Endodermal cell (in vitro differentiated cells): Measurements from ENCODE around the gene TMEM266. TPM values are rescaled to one million over a fixed set of nuclear protein-coding genes. Genes with fewer than 3 reads are reported as not detected.

Experiments
- DNase-seq: peaks from one replicate; pipeline ENCODE4 v3.0.0-alpha.2; 2017
- H3K27ac ChIP-seq: 2 replicates; pipeline ENCODE4 v1.5.1; 2013; ENCODE audit warnings: mild to moderate bottlenecking, low read depth, low read length, moderate library complexity
- H3K27me3 ChIP-seq: 2 replicates; pipeline ENCODE4 v1.6.1; 2013; ENCODE audit warnings: mild to moderate bottlenecking, low read length, moderate library complexity; ENCODE audit not compliant: insufficient read depth, control insufficient read depth, poor library complexity, severe bottlenecking
- H3K36me3 ChIP-seq: 2 replicates; pipeline ENCODE4 v1.7.0; 2013; ENCODE audit warnings: mild to moderate bottlenecking, low read length, moderate library complexity; ENCODE audit not compliant: control insufficient read depth, insufficient read depth
- H3K4me1 ChIP-seq: one replicate; pipeline ENCODE4 v1.7.0; 2013; ENCODE audit warnings: low read length; ENCODE audit not compliant: control insufficient read depth, insufficient read depth
- H3K4me3 ChIP-seq: 2 replicates; pipeline ENCODE4 v1.5.1; 2013; ENCODE audit warnings: mild to moderate bottlenecking, low read length, moderate library complexity
- H3K9ac ChIP-seq: 2 replicates; pipeline ENCODE4 v1.6.1; 2013; ENCODE audit warnings: mild to moderate bottlenecking, low read length, moderate library complexity; ENCODE audit not compliant: poor library complexity, severe bottlenecking; ENCODE audit errors: extremely low read depth
- H3K9me3 ChIP-seq: 2 replicates; pipeline ENCODE4 v1.6.1; 2013; ENCODE audit warnings: mild to moderate bottlenecking, low read length, moderate library complexity; ENCODE audit not compliant: control insufficient read depth
- H3K27ac Mint-ChIP-seq: 2 replicates; pipeline ENCODE4 v1.8.0; 2020; ENCODE audit warnings: mixed read lengths
- H3K27me3 Mint-ChIP-seq: 2 replicates; pipeline ENCODE4 v1.8.0; 2021; ENCODE audit warnings: mild to moderate bottlenecking, mixed read lengths; ENCODE audit not compliant: insufficient read depth
- H3K36me3 Mint-ChIP-seq: 2 replicates; pipeline ENCODE4 v1.8.0; 2020; ENCODE audit warnings: low read depth, mixed read lengths
- H3K4me1 Mint-ChIP-seq: 2 replicates; pipeline ENCODE4 v1.8.0; 2020; ENCODE audit warnings: mixed read lengths
- H3K4me3 Mint-ChIP-seq: 2 replicates; pipeline ENCODE4 v1.8.0; 2020; ENCODE audit warnings: mild to moderate bottlenecking, moderate library complexity, mixed read lengths
- H3K9me3 Mint-ChIP-seq: 2 replicates; pipeline ENCODE4 v1.8.0; 2020; ENCODE audit warnings: mild to moderate bottlenecking, mixed read lengths
- CTCF ChIP-seq: fragments of 200-600 bp; sonication (generic); conservative IDR thresholded peaks from 2 replicates; pipeline ENCODE4 v1.5.0; 2021; ENCODE audit warnings: antibody characterized with exemption, mild to moderate bottlenecking
- WGBS, 2 experiments: methylation state at CpG; one replicate each; pipeline versions ENCODE4 v1.1.5 to v1.1.7; 2013; ENCODE audit warnings: missing lambda C conversion rate in 2 of 2, mixed read lengths in 1 of 2; ENCODE audit not compliant: insufficient coverage in 1 of 2, insufficient read length in 1 of 2; 5-methylcytosine and 5-hydroxymethylcytosine counted together
- total RNA-seq, 2 donors: library from RNA; stranded (reverse); fragmentation: NEBNext Ultra II Directional in 1 of 2; extraction: Animal tissue kit (Norgen Biotek cat#: 25700) in 1 of 2; gene quantifications; 2 replicates in 1 of 2; 3 replicates in 1 of 2; pipeline ENCODE4 v1.2.1, GENCODE V29; 2021

TMEM266 gene
- total RNA-seq, 2 donors from 2014 or later, result 1.8 to 2.0 TPM

- no peaks in the 10 kb centered on the region for H3K9me3 ChIP-seq
- no peaks in the 10 kb centered on the region for H3K27me3 Mint-ChIP-seq
- no peaks in the 10 kb centered on the region for H3K36me3 Mint-ChIP-seq
- H3K4me3 ChIP-seq, result no peak overlapping the region
- no peak for TF ChIP-seq CTCF
- DNase-seq, result no peak
- H3K27me3 ChIP-seq, result no peaks in the 10 kb centered on the region
- H3K4me1 Mint-ChIP-seq, result no peaks in the 10 kb centered on the region
- H3K4me3 Mint-ChIP-seq, result no peak overlapping the region
- H3K9me3 Mint-ChIP-seq, result no peaks in the 10 kb centered on the region
- no peak overlapping the region for H3K9ac ChIP-seq
- H3K36me3 ChIP-seq, result no peaks in the 10 kb centered on the region
- 86% methylated on average over 4 of the region's 4 CpGs; no CpG with 5 or more reads in 1 of the 2 experiments for WGBS, 2 experiments
- no peak overlapping the region for H3K27ac Mint-ChIP-seq
- no peak overlapping the region for H3K27ac ChIP-seq
- H3K4me1 ChIP-seq, result no peaks in the 10 kb centered on the region
Measured at GRCh38 chr15:76070921-76071635, 11.3 kb downstream of the TMEM266 start.

DNA sequence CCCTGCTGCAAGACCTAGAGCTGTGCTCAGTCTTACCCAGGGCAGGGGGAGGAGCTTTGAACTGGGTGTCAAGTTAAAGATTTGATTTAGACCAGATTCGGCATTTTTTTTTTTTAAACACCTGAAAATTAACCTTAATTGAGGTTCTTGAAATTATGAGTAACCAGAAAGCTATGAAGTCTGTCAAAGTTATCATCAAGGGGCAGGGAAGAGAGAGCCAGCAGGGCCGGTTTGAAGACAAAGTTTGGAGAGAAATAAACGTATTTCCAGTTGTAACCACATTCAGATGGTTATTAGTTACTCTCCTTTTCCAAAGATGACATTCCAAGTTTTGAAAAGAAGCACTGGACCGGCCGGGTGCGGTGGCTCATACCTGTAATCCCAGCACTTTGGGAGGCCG lies 12.0 kb downstream of the TMEM266 start:
- Histone ChIP-seq H3K9me3 (no peaks in the 10 kb centered on the region), H3K4me3 (no peak overlapping the region), H3K4me1 (no peaks in the 10 kb centered on the region), H3K9ac (no peak overlapping the region), H3K27ac (no peak overlapping the region), H3K27me3 (no peaks in the 10 kb centered on the region), H3K36me3 (no peaks in the 10 kb centered on the region)
- 76 to 95% methylated on average over 2 to 7 of the region's 7 CpGs for WGBS, 2 experiments
- Mint-ChIP-seq H3K36me3 (no peaks in the 10 kb centered on the region), H3K9me3 (no peaks in the 10 kb centered on the region), H3K27ac (no peak overlapping the region), H3K27me3 (no peaks in the 10 kb centered on the region), H3K4me1 (no peaks in the 10 kb centered on the region), H3K4me3 (no peak overlapping the region)
- TF ChIP-seq CTCF, result no peak
- DNase-seq, result no peak

DNA sequence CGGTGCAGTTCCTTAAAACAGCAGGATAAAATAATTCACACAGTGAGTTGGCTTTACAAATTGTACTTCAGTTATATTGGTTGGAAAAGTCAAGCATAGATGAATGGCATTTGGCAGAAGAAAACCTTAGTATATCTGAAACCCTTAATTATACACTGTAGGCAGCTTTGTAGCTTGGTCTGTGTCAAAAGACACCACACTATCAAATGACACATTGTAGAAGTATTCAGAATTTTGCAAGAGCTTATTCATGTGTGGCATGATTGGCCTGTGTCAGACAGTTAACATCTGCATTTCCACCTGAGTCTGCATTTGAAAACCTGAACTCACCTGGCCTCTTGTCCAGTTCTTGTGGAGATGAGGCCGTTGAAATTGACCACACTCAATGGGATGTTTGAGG lies 13.8 kb downstream of the TMEM266 start:
- H3K9me3 Mint-ChIP-seq, result no peaks in the 10 kb centered on the region

More for the DNA sequence above, 13.8 kb downstream of the TMEM266 start:
- no peak for DNase-seq
- Histone ChIP-seq H3K36me3 (no peaks in the 10 kb centered on the region), H3K9me3 (no peaks in the 10 kb centered on the region), H3K27ac (no peak overlapping the region), H3K4me1 (no peaks in the 10 kb centered on the region), H3K9ac (no peak overlapping the region), H3K27me3 (no peaks in the 10 kb centered on the region), H3K4me3 (no peak overlapping the region)
- TF ChIP-seq CTCF, result no peak
- Mint-ChIP-seq H3K27me3 (no peaks in the 10 kb centered on the region), H3K36me3 (no peaks in the 10 kb centered on the region), H3K27ac (no peak overlapping the region), H3K4me1 (peaks cover 14% of the 10 kb centered on the region), H3K4me3 (no peak overlapping the region)
- WGBS, 2 experiments, result 93% methylated on average over 2 of the region's 2 CpGs; no CpG with 5 or more reads in 1 of the 2 experiments
